Stimulated activated CD4-positive, alpha-beta T cell treated with anti-CD3 and anti-CD28 coated beads, Interleukin-1b, Interleukin-23, amount 100 ng/mL, for 1 hour (primary cell): ENCODE results near the gene GNG7.
"Not testable (repeated sequence)": the region's sequence is repeated elsewhere in the genome, so short reads cannot be mapped to it uniquely, and the experiment has no call there.

Experiments
- DNase-seq, 2 donors: peaks; one replicate each; pipeline ENCODE4 v3.0.0-alpha.2; 2020; ENCODE audit warnings: low read depth in 2 of 2

The GNG7 gene

GRCh38 chr19:2676823-2677222 lies 25.7 kb downstream of the GNG7 start:
- no peak for DNase-seq

GRCh38 chr19:2675892-2676291 lies 26.6 kb downstream of the GNG7 start:
- no peak for DNase-seq

- DNase-seq, result no peak
Measured at GRCh38 chr19:2670217-2670616, 32.3 kb downstream of the GNG7 start.

- DNase-seq, result no peak
Measured at GRCh38 chr19:2668175-2668763, 34.2 kb downstream of the GNG7 start.

- not testable (repeated sequence) for DNase-seq
Measured at GRCh38 chr19:2667349-2667748, 35.1 kb downstream of the GNG7 start.

GRCh38 chr19:2666344-2666994 lies 36.0 kb downstream of the GNG7 start:
- DNase-seq, result no peak

- no peak for DNase-seq
Measured at GRCh38 chr19:2665103-2665502, 37.4 kb downstream of the GNG7 start.

- no peak for DNase-seq
Measured at GRCh38 chr19:2663920-2664571, 38.4 kb downstream of the GNG7 start.

- no peak for DNase-seq
Measured at GRCh38 chr19:2661615-2662014, 40.9 kb downstream of the GNG7 start.

- no peak for DNase-seq
Measured at GRCh38 chr19:2659856-2660432, 42.5 kb downstream of the GNG7 start.

GRCh38 chr19:2656533-2656932 lies 46.0 kb downstream of the GNG7 start:
- DNase-seq, result no peak

- DNase-seq, result no peak
Measured at GRCh38 chr19:2653710-2654707, 48.5 kb downstream of the GNG7 start.

GRCh38 chr19:2653218-2653617 lies 49.3 kb downstream of the GNG7 start:
- no peak for DNase-seq

GRCh38 chr19:2652504-2653099 lies 49.9 kb downstream of the GNG7 start:
- no peak for DNase-seq

- DNase-seq, result not testable (repeated sequence)
Measured at GRCh38 chr19:2651002-2651733, 51.3 kb downstream of the GNG7 start.

- DNase-seq, result no peak
Measured at GRCh38 chr19:2650515-2650914, 52.0 kb downstream of the GNG7 start.

- DNase-seq, result peak; percentile 29 to 69
Measured at GRCh38 chr19:2648528-2648937, 54.0 kb downstream of the GNG7 start.

GRCh38 chr19:2648099-2648498 lies 54.4 kb downstream of the GNG7 start:
- no peak for DNase-seq

- no peak for DNase-seq
Measured at GRCh38 chr19:2646866-2647535, 55.5 kb downstream of the GNG7 start.

- DNase-seq, result no peak
Measured at GRCh38 chr19:2645826-2646225, 56.7 kb downstream of the GNG7 start.
